Retinal pigment epithelial cell (primary cell): ENCODE results near the gene RALBP1.
A peak's percentile ranks its signal among the peaks of the same experiment; 100 is the strongest.
"Not testable (repeated sequence)": the region's sequence is repeated elsewhere in the genome, so short reads cannot be mapped to it uniquely, and the experiment has no call there.

Experiments used
- DNase-seq: peaks from one replicate; pipeline ENCODE4 v3.0.0-alpha.2; 2010; ENCODE audit warnings: low read depth
- H3K4me3 ChIP-seq: 2 replicates; pipeline ENCODE4 v1.5.1; 2011; ENCODE audit warnings: mild to moderate bottlenecking, low read length, control low read depth, moderate library complexity
- CTCF ChIP-seq: conservative IDR thresholded peaks from 2 replicates; pipeline ENCODE4 v1.5.1; 2011; ENCODE audit warnings: low read depth, low read length, control low read depth, inconsistent platforms

RALBP1 gene

DNA sequence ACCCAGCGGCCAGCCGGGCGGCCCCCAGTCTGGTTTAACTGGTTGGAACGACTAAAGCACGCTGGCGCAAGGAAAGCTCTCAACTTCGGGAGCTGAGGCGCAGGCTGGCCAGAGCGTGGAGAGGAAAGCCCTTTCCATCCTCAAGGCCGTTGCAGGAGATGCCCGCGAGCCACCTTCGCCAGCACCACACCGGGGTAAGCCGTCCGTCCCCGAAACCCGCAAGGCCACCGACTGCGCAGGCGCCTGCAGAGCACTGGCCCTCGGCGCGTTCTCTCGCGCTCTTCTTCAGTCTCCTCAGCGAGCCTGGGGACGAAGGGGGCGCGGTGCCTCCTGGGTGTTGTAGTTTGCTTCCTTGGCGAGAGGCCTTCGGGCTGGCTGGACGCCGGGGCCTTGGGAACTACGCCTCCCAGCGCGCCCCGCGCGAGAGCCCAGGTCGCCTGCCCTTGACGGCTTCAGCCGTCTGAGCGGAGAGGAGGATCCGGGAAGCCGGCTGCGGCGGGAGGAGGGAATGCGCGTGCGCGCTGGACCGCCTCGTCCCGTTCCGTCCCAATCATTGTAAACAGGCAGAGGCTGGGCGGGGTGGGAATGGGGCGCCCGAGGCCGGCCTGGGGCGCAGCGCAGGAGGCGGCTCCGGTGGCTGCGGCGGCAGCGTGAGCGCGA lies at the start of gene RALBP1:
Gene RALBP1 (plus strand): TSS at position 531 of the 660 bp plus-strand sequence. CDS start 37,533 bp downstream, outside the sequence.
- H3K4me3 ChIP-seq, result peak within 1 kb of the TSS; percentile 89
- DNase-seq, result peak; percentile 98
- no peak for TF ChIP-seq CTCF

- TF ChIP-seq CTCF, result no peak
- no peak for DNase-seq
Measured at GRCh38 chr18:9426753-9427152, 48.6 kb upstream of the RALBP1 start.

DNA sequence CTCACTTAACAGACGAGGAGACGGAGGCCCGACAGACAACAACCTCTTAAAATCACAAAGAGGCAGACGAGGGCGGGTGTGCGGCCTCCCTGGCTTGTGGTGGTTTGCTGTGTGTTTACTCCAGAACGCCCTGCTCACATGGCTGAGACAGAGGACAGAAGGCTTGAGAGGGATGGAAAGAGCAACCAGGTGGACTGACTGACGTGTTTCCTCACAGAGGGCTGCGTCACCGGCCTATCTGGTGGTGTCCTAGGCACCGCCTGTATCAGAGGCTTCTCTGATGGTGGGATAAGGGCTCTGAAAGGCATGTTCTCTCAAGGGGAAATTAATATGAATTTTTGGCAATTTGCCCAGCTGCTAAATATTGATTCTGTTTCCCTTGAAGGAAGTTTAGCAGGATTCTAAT lies 47.0 kb upstream of the RALBP1 start:
- no peak overlapping the region for H3K4me3 ChIP-seq
- no peak for TF ChIP-seq CTCF
- DNase-seq, result no peak

More at GRCh38 chr18:9426753-9427152, 48.6 kb upstream of the RALBP1 start:
- H3K4me3 ChIP-seq, result no peak overlapping the region

GRCh38 chr18:9428862-9429661 lies 46.3 kb upstream of the RALBP1 start:
- no peak for TF ChIP-seq CTCF
- DNase-seq, result no peak
- H3K4me3 ChIP-seq, result no peak overlapping the region

- no peak for DNase-seq
- no peak overlapping the region for H3K4me3 ChIP-seq
- no peak for TF ChIP-seq CTCF
Measured at GRCh38 chr18:9429662-9429993, 45.7 kb upstream of the RALBP1 start.

- DNase-seq, H3K4me3 ChIP-seq: not testable (repeated sequence)
Measured at GRCh38 chr18:9430315-9430714, 45.0 kb upstream of the RALBP1 start.

GRCh38 chr18:9431296-9431695 lies 44.0 kb upstream of the RALBP1 start:
- no peak overlapping the region for H3K4me3 ChIP-seq
- TF ChIP-seq CTCF, result no peak
- no peak for DNase-seq

- H3K4me3 ChIP-seq, DNase-seq: not testable (repeated sequence)
Measured at GRCh38 chr18:9433122-9433521, 42.2 kb upstream of the RALBP1 start.
